ENCODE measurements around the gene SUPT20H. TPM values are rescaled to one million over a fixed set of nuclear protein-coding genes. Genes with fewer than 3 reads are reported as not detected.

Gene SUPT20H
- total and polyA plus RNA-seq, 2 of the 4 experiments (the other 2 are of a cell fraction): 46.6 to 55.1 TPM

DNA sequence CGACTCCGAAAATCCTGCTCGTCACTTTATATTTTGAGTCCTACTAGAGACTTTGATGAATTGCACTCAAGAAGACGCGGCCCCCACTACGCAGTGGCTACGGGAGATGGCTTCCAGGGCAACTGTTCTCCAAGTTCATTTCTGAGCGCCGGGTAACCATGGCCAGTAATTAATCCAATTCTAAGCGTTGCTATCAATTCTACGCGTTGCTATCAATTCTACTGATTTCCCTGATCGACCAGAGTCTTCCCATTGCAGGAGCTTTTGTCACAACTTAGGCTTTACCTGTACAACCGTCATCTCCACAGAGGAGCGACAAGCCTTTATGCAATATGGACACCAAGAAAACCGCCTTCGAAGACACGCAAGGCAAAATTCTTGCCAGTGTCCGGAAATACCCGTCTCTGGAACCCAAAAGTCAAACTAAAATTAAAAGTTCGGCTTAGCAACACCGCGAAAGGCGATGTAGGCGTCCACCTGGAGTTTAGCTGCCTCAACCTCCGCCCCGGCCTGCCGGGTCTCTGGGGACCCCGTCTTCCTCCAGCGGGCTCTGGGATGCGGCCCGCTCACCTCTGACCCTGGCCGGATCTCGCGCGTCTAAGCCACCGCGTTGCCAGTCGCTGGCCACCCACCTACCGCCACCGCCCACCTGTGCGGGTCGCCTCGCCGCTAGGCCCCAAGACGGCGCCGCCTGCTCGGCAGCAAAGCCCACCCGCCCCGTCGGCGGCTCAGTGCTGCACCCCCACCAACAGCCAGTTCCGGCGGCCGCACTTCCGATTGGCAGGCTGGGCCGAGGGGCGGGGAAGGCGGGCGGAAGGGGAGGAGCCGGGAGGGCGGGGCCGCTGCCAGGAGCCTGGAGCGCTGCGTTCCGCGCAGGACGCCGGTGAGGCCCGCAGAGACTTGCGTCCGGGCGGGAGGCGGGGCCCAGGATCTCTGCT, at the start of gene SUPT20H (continued):
- TF ChIP-seq, protein P1, sequence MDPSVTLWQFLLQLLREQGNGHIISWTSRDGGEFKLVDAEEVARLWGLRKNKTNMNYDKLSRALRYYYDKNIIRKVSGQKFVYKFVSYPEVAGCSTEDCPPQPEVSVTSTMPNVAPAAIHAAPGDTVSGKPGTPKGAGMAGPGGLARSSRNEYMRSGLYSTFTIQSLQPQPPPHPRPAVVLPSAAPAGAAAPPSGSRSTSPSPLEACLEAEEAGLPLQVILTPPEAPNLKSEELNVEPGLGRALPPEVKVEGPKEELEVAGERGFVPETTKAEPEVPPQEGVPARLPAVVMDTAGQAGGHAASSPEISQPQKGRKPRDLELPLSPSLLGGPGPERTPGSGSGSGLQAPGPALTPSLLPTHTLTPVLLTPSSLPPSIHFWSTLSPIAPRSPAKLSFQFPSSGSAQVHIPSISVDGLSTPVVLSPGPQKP (IDR thresholded peaks at IDR 0.05; ENCODE audit: borderline replicate concordance, low read depth, low read length): no peak
- TF ChIP-seq NFE2L2 (IDR thresholded peaks at IDR 0.05; ENCODE audit: low read depth, low read length): no peak
- no peak for TF ChIP-seq RCOR1 (IDR thresholded peaks at IDR 0.05; ENCODE audit: insufficient replicate concordance, low read length)
- no peak for TF ChIP-seq MAFK (IDR thresholded peaks at IDR 0.05; ENCODE audit: low read depth, low read length)

All from IMR-90 (cell line).